ENCODE measurements around the gene GPHN.

- TF ChIP-seq CTCF (optimal IDR thresholded peaks at IDR 0.05 in 1 of 3, IDR thresholded peaks at IDR 0.05 in 1 of 3, conservative IDR thresholded peaks at IDR 0.05 in 1 of 3; ENCODE audit: extremely low read depth in 1 of 3, insufficient read depth in 2 of 3, low read length in 3 of 3) (no peak), EZH2 (IDR thresholded peaks at IDR 0.05; ENCODE audit: low read length) (no peak)
Observed at GRCh38 chr14:67228325-67228984, 720.5 kb downstream of the GPHN start.
